PC-3 (cell line): ENCODE results near the gene PMFBP1.

Experiments used
- CTCF ChIP-seq: fragments of 300-600 bp; sonication (generic); conservative IDR thresholded peaks from 2 replicates; pipeline ENCODE4 v1.5.1; 2017; ENCODE audit warnings: antibody characterized with exemption, low read depth, mild to moderate bottlenecking, low read length
- EZH2 ChIP-seq: fragments of 300-600 bp; sonication (generic); IDR thresholded peaks from one replicate; pipeline ENCODE4 v1.6.1; 2017; ENCODE audit warnings: antibody characterized with exemption, mild to moderate bottlenecking, low read length; ENCODE audit not compliant: unreplicated experiment
- EZH2phosphoT487 ChIP-seq: fragments of 300-600 bp; sonication (generic); IDR thresholded peaks from 2 replicates; pipeline ENCODE4 v1.6.1; 2018; ENCODE audit warnings: mild to moderate bottlenecking, antibody characterized with exemption, low read length, borderline replicate concordance

DNA sequence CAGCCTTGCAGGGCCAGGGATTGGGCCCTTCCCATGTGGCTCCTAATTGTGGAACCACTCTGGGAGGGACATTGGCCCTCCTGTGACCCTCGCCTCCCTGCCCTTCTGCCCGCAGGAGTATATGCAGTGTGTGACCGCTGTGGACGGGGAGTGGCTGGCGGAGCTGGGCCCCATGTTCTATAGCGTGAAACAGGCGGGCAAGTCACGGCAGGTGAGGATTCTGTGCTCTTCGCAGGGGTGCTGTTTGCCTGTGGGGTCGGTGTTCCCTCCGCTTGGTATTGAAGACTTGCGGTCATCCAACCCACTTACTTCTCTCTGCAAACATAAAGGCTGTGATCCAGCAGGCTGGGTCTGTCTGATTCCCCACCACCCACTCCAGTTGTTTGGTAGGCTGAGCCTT, 62.7 kb downstream of the PMFBP1 start:
- TF ChIP-seq CTCF (no peak), EZH2 (no peak), EZH2phosphoT487 (no peak)
